Lower leg skin (tissue), 4 donors: Measurements from ENCODE around the gene ZBED5. TPM values are rescaled to one million over a fixed set of nuclear protein-coding genes. Genes with fewer than 3 reads are reported as not detected.

Experiments
- DNase-seq, 2 donors: peaks; one replicate each; pipeline ENCODE4 v3.0.0-alpha.2; 2019; ENCODE audit warnings: low spot score in 2 of 2
- H3K4me3 ChIP-seq: fragments of 200-600 bp; sonication (generic); 2 replicates; pipeline ENCODE4 v1.5.1; 2017; ENCODE audit warnings: mild to moderate bottlenecking, low read depth; ENCODE audit not compliant: poor library complexity, severe bottlenecking
- CTCF ChIP-seq, 3 donors: fragments of 450-650 bp; IDR thresholded peaks; one replicate each; pipeline ENCODE4 v1.5.1; 2016; ENCODE audit warnings: antibody characterized with exemption in 3 of 3, mild to moderate bottlenecking in 3 of 3, moderate library complexity in 2 of 3
- POLR2A ChIP-seq, 2 donors: fragments of 450-650 bp; IDR thresholded peaks; one replicate each; pipeline ENCODE4 v1.6.1; 2016 to 2017; ENCODE audit warnings: antibody characterized with exemption in 2 of 2, mild to moderate bottlenecking in 1 of 2, moderate library complexity in 1 of 2
- WGBS, 2 donors: methylation state at CpG; one replicate each; pipeline ENCODE4 v1.1.5; 2018; 5-methylcytosine and 5-hydroxymethylcytosine counted together
- intact Hi-C: fragments of 100-400 bp; cut with DNase I; formaldehyde crosslinking; loops from one replicate; pipeline ENCODE4 v1.15.0; 2023; ENCODE audit warnings: low total_unique reads
- total RNA-seq, 4 donors: library from RNA; depleted of rRNA; stranded (reverse); fragments of >200 nt; gene quantifications; one replicate each; pipeline ENCODE4 v1.1.0, GENCODE V29; 2016

ZBED5 gene
- total RNA-seq, result 10 to 100 TPM; 29.0 to 38.0 (median 36.0) TPM

GRCh38 chr11:10857709-10858438, at the start of gene ZBED5:
Gene ZBED5 (minus strand): TSS chr11:10858053. CDS start chr11:10854945, 3,108 bp downstream.
- WGBS, 2 donors, result 0% methylated on average over 46 to 58 of the region's 59 CpGs

GRCh38 chr11:10906521-10906920, 48.7 kb upstream of the ZBED5 start:
- intact Hi-C loops, result no loop called here
- no peak for TF ChIP-seq CTCF (IDR thresholded peaks at IDR 0.05)
- TF ChIP-seq POLR2A (IDR thresholded peaks at IDR 0.05), result no peak
- no peak overlapping the region for H3K4me3 ChIP-seq
- DNase-seq, result no peak
- WGBS, 2 donors, result 57 to 62% methylated on average over 2 of the region's 2 CpGs

More at GRCh38 chr11:10857709-10858438, at the start of gene ZBED5:
- intact Hi-C loops, result loop anchor here (1.0 kb wide), 1 partner anchor 50 kb away; the partner anchor contains the start of gene EIF4G2
- peak in 1 of 2 donors; percentile 60 for TF ChIP-seq POLR2A (IDR thresholded peaks at IDR 0.05)
- TF ChIP-seq CTCF (IDR thresholded peaks at IDR 0.05), result no peak
- peak; percentile 98 to 100 for DNase-seq
- H3K4me3 ChIP-seq, result peak within 1 kb of the TSS; percentile 86

- WGBS, 2 donors, result 52 to 55% methylated on average over 9 of the region's 9 CpGs
- DNase-seq, result no peak
- no peak overlapping the region for H3K4me3 ChIP-seq
- intact Hi-C loops, result no loop called here
- TF ChIP-seq CTCF (IDR thresholded peaks at IDR 0.05), result no peak
- no peak for TF ChIP-seq POLR2A (IDR thresholded peaks at IDR 0.05)
Measured at GRCh38 chr11:10902301-10903063, 44.6 kb upstream of the ZBED5 start.

- no peak for TF ChIP-seq CTCF (IDR thresholded peaks at IDR 0.05)
- TF ChIP-seq POLR2A (IDR thresholded peaks at IDR 0.05), result no peak
- H3K4me3 ChIP-seq, result no peak overlapping the region
- no peak for DNase-seq
- WGBS, 2 donors, result 37% methylated on average over 9 of the region's 9 CpGs
- intact Hi-C loops, result no loop called here
Measured at GRCh38 chr11:10900681-10901415, 43.0 kb upstream of the ZBED5 start.

- H3K4me3 ChIP-seq, result no peak overlapping the region
- no peak for TF ChIP-seq POLR2A (IDR thresholded peaks at IDR 0.05)
- no peak for TF ChIP-seq CTCF (IDR thresholded peaks at IDR 0.05)
- WGBS, 2 donors, result 28 to 30% methylated on average over 7 of the region's 7 CpGs
- intact Hi-C loops, result no loop called here
- peak; percentile 85 to 94 for DNase-seq
Measured at GRCh38 chr11:10899121-10899830, 41.4 kb upstream of the ZBED5 start.
